ENCODE results near the gene IGSF21. TPM values are rescaled to one million over a fixed set of nuclear protein-coding genes. Genes with fewer than 3 reads are reported as not detected.

IGSF21 gene
- total RNA-seq, 1 donor from 2014 or later: 2.4 TPM

GRCh38 chr1:18285538-18285924, 177.9 kb downstream of the IGSF21 start:
- Histone ChIP-seq H3K4me1 (no peaks in the 10 kb centered on the region), H3K9me3 (no peaks in the 10 kb centered on the region), H3K27ac (no peak overlapping the region), H3K4me3 (no peak overlapping the region), H3K36me3 (no peaks in the 10 kb centered on the region), H3K27me3 (no peaks in the 10 kb centered on the region)
- intact Hi-C loops (cut with DNase I): no loop called here
- TF ChIP-seq CTCF (IDR thresholded peaks at IDR 0.05): no peak
- no peak for DNase-seq (ENCODE audit: low spot score in 2 of 2)

- Histone ChIP-seq H3K9me3 (no peaks in the 10 kb centered on the region), H3K36me3 (no peaks in the 10 kb centered on the region)
- TF ChIP-seq CTCF (IDR thresholded peaks at IDR 0.05): no peak
Observed at GRCh38 chr1:18288722-18289121, 181.1 kb downstream of the IGSF21 start.

GRCh38 chr1:18289597-18289996, 182.0 kb downstream of the IGSF21 start:
- no peak for TF ChIP-seq CTCF (IDR thresholded peaks at IDR 0.05)
- Histone ChIP-seq H3K4me1 (no peaks in the 10 kb centered on the region), H3K27ac (no peak overlapping the region), H3K4me3 (no peak overlapping the region), H3K36me3 (no peaks in the 10 kb centered on the region), H3K27me3 (no peaks in the 10 kb centered on the region), H3K9me3 (no peaks in the 10 kb centered on the region)
- intact Hi-C loops (cut with DNase I): no loop called here
- DNase-seq (ENCODE audit: low spot score in 2 of 2): no peak

More at GRCh38 chr1:18288722-18289121, 181.1 kb downstream of the IGSF21 start:
- Histone ChIP-seq H3K27ac (no peak overlapping the region), H3K27me3 (no peaks in the 10 kb centered on the region), H3K4me3 (no peak overlapping the region), H3K4me1 (no peaks in the 10 kb centered on the region)
- DNase-seq (ENCODE audit: low spot score in 2 of 2): no peak
- intact Hi-C loops (cut with DNase I): no loop called here

- H3K27me3 ChIP-seq: no peaks in the 10 kb centered on the region
- intact Hi-C loops (cut with DNase I): no loop called here
- H3K9me3 ChIP-seq: no peaks in the 10 kb centered on the region
- no peaks in the 10 kb centered on the region for H3K36me3 ChIP-seq
- no peaks in the 10 kb centered on the region for H3K4me1 ChIP-seq
- TF ChIP-seq CTCF (IDR thresholded peaks at IDR 0.05): no peak
- no peak overlapping the region for H3K27ac ChIP-seq
- DNase-seq (ENCODE audit: low spot score in 2 of 2): no peak
- no peak overlapping the region for H3K4me3 ChIP-seq
Observed at GRCh38 chr1:18290740-18291412, 183.3 kb downstream of the IGSF21 start.

GRCh38 chr1:18292531-18292930, 184.9 kb downstream of the IGSF21 start:
- Histone ChIP-seq H3K36me3 (no peaks in the 10 kb centered on the region), H3K4me1 (no peaks in the 10 kb centered on the region), H3K9me3 (no peaks in the 10 kb centered on the region), H3K27me3 (no peaks in the 10 kb centered on the region), H3K27ac (no peak overlapping the region), H3K4me3 (no peak overlapping the region)
- no peak for DNase-seq (ENCODE audit: low spot score in 2 of 2)
- intact Hi-C loops (cut with DNase I): no loop called here
- no peak for TF ChIP-seq CTCF (IDR thresholded peaks at IDR 0.05)

- Histone ChIP-seq H3K27me3 (no peaks in the 10 kb centered on the region), H3K4me3 (no peak overlapping the region), H3K27ac (no peak overlapping the region)
Observed at GRCh38 chr1:18293291-18293690, 185.7 kb downstream of the IGSF21 start.

More at GRCh38 chr1:18293291-18293690, 185.7 kb downstream of the IGSF21 start:
- no peak for DNase-seq (ENCODE audit: low spot score in 2 of 2)
- TF ChIP-seq CTCF (IDR thresholded peaks at IDR 0.05): no peak
- H3K36me3 ChIP-seq: no peaks in the 10 kb centered on the region
- intact Hi-C loops (cut with DNase I): no loop called here
- H3K9me3 ChIP-seq: no peaks in the 10 kb centered on the region
- no peaks in the 10 kb centered on the region for H3K4me1 ChIP-seq
